Activated T-cell treated with anti-CD3 and anti-CD28 coated beads, Interleukin-2, amount 50 U/mL, for 24 hours (primary cell): Measurements from ENCODE around the gene CHI3L2.
A peak's percentile ranks its signal among the peaks of the same experiment; 100 is the strongest.

Experiments used
- DNase-seq: peaks from one replicate; pipeline ENCODE4 v3.0.0-alpha.2; 2020
- H3K27ac Mint-ChIP-seq: 2 replicates; pipeline ENCODE4 v1.8.0; 2020; ENCODE audit warnings: mild to moderate bottlenecking, mixed read lengths
- H3K27me3 Mint-ChIP-seq: 2 replicates; pipeline ENCODE4 v1.8.0; 2020; ENCODE audit warnings: mixed read lengths
- H3K36me3 Mint-ChIP-seq: 2 replicates; pipeline ENCODE4 v1.8.0; 2020; ENCODE audit warnings: low read depth, mixed read lengths
- H3K4me1 Mint-ChIP-seq: 2 replicates; pipeline ENCODE4 v1.8.0; 2020; ENCODE audit warnings: low read depth, mixed read lengths
- H3K4me3 Mint-ChIP-seq: 2 replicates; pipeline ENCODE4 v1.8.0; 2020; ENCODE audit warnings: mild to moderate bottlenecking, moderate library complexity, mixed read lengths
- H3K9me3 Mint-ChIP-seq: 2 replicates; pipeline ENCODE4 v1.8.0; 2020; ENCODE audit warnings: mixed read lengths

The CHI3L2 gene

DNA sequence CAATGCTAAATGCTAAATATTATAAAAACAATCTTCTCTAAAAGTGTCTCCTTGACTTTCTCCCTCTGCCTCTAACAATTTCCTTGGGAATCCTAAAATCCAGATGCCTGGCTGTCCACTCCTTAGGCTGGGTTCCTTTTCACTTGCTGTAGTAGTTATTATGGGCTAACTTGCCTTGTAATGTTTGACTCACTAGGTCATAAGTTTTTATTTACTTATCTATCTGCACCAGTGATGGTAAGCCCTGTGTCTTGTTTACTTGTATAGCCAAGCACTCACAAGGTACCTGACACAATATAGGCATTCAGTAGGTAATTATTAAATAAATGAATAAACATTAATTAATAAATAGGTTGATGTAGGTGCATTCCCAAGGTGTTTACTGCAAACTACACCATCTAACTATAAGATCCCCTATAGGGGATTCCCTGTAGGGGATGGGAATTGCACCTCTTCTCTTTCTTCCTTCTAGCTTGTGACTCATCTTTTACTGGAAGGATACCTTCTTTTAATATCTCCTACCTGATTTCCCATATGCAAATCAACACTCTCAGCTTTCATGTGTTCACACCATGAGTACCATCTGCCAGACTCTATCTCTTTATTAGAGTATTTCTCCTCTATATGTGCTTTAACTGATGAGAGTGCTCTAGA, 48.4 kb downstream of the CHI3L2 start:
- H3K27ac Mint-ChIP-seq, result peak overlapping the region; percentile 89
- H3K4me1 Mint-ChIP-seq, result peaks cover 53% of the 10 kb centered on the region
- no peaks in the 10 kb centered on the region for H3K36me3 Mint-ChIP-seq
- peaks cover 20% of the 10 kb centered on the region for H3K27me3 Mint-ChIP-seq
- DNase-seq, result no peak
- no peak overlapping the region for H3K4me3 Mint-ChIP-seq
- H3K9me3 Mint-ChIP-seq, result peaks cover 7% of the 10 kb centered on the region

DNA sequence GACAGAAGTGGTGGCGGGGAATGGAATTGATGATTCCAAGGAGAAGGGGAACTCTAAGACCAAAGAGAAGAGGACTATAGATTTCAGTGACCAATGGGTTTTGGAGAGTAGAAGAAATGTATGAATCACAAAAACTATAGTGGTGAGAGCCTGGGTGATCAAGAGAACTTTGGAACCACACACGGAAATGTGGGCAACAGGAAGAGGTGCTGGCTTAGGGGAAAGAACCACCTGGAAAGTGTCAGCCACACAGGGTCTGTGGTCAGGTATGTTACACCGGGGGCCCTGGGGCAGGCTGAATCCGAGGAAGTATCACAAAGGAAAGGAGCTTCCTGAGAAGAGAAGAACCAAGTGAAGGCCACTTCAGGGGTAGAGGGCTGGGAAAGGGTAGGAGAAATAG, 51.6 kb downstream of the CHI3L2 start:
- no peak overlapping the region for H3K4me3 Mint-ChIP-seq
- H3K4me1 Mint-ChIP-seq, result peaks cover 44% of the 10 kb centered on the region
- H3K27me3 Mint-ChIP-seq, result no peaks in the 10 kb centered on the region
- no peak overlapping the region for H3K27ac Mint-ChIP-seq
- H3K9me3 Mint-ChIP-seq, result peaks cover 7% of the 10 kb centered on the region
- no peak for DNase-seq
- H3K36me3 Mint-ChIP-seq, result no peaks in the 10 kb centered on the region

DNA sequence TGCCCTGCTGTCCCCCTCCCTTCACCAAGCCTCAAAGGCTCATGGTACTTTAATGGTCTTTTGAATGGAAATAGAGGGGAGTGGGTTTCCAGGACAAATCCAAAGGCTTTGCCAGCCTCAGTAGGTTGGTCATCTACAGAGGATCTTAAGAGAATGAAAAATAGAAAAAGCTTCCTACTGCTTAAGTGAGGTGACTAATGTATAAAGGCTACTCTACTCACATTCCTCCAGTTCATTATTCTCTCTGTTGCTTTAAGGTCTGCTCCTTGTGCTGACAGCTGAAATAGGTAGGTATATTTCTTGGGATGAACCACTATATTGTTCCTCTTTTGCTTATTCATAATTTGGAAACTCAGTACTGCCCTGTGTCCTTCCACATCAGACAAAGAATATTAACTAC, 52.8 kb downstream of the CHI3L2 start:
- peaks cover 32% of the 10 kb centered on the region for H3K4me1 Mint-ChIP-seq
- H3K27ac Mint-ChIP-seq, result no peak overlapping the region
- no peaks in the 10 kb centered on the region for H3K27me3 Mint-ChIP-seq
- no peaks in the 10 kb centered on the region for H3K36me3 Mint-ChIP-seq
- no peak for DNase-seq
- no peak overlapping the region for H3K4me3 Mint-ChIP-seq
- H3K9me3 Mint-ChIP-seq, result peaks cover 7% of the 10 kb centered on the region

DNA sequence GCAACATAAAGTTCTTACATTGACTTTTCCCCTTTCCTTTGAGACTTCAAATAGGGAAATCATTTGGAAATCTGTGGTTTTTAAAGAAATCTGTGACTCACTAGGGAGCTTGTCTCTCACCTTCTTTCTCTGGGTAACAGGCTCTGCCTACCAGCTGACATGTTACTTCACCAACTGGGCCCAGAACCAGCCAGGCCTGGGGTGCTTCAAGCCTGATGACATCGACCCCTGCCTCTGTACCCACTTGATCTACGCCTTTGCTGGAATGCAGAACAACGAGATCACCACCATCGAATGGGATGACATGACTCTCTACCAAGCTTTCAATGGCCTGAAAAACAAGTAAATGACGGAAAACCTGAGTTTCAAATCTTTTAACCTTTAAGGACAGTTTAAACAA, 53.9 kb downstream of the CHI3L2 start:
- Mint-ChIP-seq H3K36me3 (no peaks in the 10 kb centered on the region), H3K27me3 (no peaks in the 10 kb centered on the region), H3K27ac (no peak overlapping the region), H3K4me1 (peaks cover 23% of the 10 kb centered on the region), H3K9me3 (peaks cover 6% of the 10 kb centered on the region), H3K4me3 (no peak overlapping the region)
- DNase-seq, result no peak

DNA sequence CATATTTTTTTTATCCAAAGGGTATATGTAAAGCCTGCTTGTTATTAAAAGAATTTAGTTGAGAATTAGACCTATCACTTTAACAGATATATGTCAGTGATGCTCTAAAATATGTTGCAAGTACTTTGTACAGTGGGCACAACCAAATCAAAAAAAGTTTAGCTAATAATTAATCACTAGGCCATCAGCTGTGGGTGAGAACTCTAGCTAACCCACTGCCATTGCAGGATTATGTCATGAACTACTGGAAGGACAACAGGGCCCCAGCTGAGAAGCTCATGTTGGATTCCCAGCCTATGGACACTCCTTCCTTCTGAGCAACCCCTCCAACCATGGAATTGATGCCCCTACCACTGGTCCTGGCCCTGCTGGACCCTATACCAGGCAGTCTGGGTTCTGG, 56.3 kb downstream of the CHI3L2 start:
- Mint-ChIP-seq H3K36me3 (no peaks in the 10 kb centered on the region), H3K9me3 (peaks cover 4% of the 10 kb centered on the region), H3K4me1 (peaks cover 14% of the 10 kb centered on the region), H3K27me3 (no peaks in the 10 kb centered on the region), H3K27ac (no peak overlapping the region), H3K4me3 (no peak overlapping the region)
- no peak for DNase-seq

DNA sequence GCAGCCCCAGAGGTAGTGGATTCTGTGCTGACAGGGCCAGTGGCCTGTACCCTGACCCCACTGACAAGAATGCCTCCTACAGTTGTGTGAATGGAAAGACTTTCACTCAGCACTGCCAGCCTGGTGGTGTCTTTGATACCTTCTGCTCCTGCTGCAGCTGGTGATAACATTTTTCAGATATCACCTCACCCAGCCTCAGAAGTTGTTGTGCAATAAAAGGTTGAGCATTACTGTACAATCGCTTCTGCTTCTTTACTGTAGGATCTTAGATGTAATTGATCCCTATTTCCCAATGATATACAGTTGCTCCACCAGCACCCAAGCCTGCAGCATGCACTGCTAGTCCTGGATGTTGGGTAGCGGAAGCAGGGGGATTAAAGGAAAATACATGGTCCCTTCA, 58.4 kb downstream of the CHI3L2 start:
- H3K4me1 Mint-ChIP-seq, result no peaks in the 10 kb centered on the region
- DNase-seq, result no peak
- no peak overlapping the region for H3K4me3 Mint-ChIP-seq
- H3K36me3 Mint-ChIP-seq, result no peaks in the 10 kb centered on the region
- H3K27me3 Mint-ChIP-seq, result no peaks in the 10 kb centered on the region
- no peaks in the 10 kb centered on the region for H3K9me3 Mint-ChIP-seq
- H3K27ac Mint-ChIP-seq, result no peak overlapping the region

DNA sequence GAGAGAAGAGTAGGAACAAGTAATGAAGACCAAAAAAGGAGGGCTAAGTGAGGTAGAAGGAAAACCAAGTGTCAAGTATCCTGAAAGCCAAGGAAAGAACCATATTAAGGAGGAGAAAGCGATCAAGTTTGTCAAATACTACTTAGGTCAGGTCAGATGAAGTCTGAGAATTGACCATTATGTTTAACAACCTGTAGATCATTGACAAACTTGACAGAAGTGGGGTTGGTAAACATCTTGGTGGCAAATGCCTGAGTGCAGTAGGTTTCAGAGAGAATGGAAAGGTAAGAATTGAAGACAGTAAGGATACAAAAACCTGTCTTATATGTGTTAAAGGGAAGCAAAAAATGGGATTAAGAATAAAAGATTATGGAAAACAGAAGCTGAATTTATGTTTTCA, 59.4 kb downstream of the CHI3L2 start:
- Mint-ChIP-seq H3K4me3 (no peak overlapping the region), H3K36me3 (no peaks in the 10 kb centered on the region), H3K27ac (no peak overlapping the region), H3K9me3 (no peaks in the 10 kb centered on the region), H3K27me3 (no peaks in the 10 kb centered on the region), H3K4me1 (no peaks in the 10 kb centered on the region)
- DNase-seq, result no peak

DNA sequence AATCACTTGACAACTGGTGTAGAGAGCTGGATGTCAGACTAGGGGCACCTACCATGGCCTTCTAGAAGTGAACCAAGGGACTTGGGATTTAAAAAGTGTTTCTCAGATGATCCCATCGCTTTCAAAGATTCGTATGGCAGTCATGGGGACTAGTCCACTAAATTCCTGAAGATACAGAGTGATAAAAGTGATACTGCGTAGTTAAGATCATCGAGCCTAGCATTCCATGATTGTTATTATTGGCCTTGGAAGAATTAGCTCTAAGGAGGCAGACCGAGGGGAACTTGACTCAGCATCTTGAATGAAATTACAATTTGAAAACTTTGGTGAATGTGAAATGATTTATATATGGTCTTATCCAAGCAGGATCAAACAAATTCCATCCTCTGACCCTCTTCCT, 61.9 kb downstream of the CHI3L2 start:
- H3K36me3 Mint-ChIP-seq, result no peaks in the 10 kb centered on the region
- H3K27me3 Mint-ChIP-seq, result no peaks in the 10 kb centered on the region
- H3K4me1 Mint-ChIP-seq, result peaks cover 4% of the 10 kb centered on the region
- no peak for DNase-seq
- H3K9me3 Mint-ChIP-seq, result no peaks in the 10 kb centered on the region
- no peak overlapping the region for H3K27ac Mint-ChIP-seq
- no peak overlapping the region for H3K4me3 Mint-ChIP-seq

DNA sequence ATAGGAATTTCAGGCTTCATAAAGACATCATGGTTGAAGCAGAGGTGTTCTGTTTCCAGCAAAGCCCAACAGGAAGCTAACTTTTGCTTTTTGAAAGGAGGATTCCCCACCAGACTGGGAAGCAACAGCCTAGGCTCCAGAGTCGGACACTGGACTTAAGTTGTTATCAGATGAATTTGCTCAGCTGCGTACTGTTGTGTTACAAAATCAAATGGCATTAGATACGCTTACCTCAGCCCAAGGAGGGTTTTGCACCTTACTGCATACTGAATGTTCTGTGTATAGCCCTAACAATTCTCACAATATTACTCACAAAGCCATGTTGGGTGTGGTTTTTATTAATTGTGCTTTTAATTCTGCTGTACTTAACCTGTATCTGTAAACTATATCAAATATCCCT, 62.6 kb downstream of the CHI3L2 start:
- Mint-ChIP-seq H3K4me1 (peaks cover 11% of the 10 kb centered on the region), H3K36me3 (no peaks in the 10 kb centered on the region)

DNA sequence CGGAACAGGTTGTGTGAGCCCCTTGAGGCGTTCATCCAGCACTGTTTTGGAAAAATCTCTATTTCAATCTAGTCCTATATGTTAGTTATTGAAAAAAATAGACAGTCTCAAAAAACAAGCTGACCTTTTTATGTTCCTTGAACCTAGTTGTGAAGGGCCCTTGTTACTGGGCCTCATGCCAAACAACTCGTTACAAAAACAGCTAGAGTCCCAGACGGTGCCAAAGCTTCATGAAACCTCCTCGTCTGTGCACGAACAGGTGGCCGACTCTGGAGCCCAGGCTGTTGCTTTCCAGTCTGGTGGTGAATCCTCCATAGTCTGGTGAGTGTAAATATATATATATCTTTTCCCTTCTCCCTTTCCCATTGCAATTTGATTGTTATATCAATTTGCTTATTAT, 63.1 kb downstream of the CHI3L2 start, which contains the start of gene CHIA:
CHIA (plus strand) TSS at position 222 of the 400 bp plus-strand sequence. CDS start 19,617 bp downstream, outside the sequence.
- peaks cover 11% of the 10 kb centered on the region for H3K4me1 Mint-ChIP-seq
- H3K27me3 Mint-ChIP-seq, result no peaks in the 10 kb centered on the region
- H3K4me3 Mint-ChIP-seq, result no peak within 1 kb of the TSS
- H3K36me3 Mint-ChIP-seq, result no peaks in the 10 kb centered on the region
- H3K27ac Mint-ChIP-seq, result no peak within 1 kb of the TSS
- no peak for DNase-seq
- H3K9me3 Mint-ChIP-seq, result no peaks in the 10 kb centered on the region

More for the DNA sequence above, 62.6 kb downstream of the CHI3L2 start:
- DNase-seq, result no peak
- H3K9me3 Mint-ChIP-seq, result no peaks in the 10 kb centered on the region
- no peak overlapping the region for H3K27ac Mint-ChIP-seq
- H3K27me3 Mint-ChIP-seq, result no peaks in the 10 kb centered on the region
- no peak overlapping the region for H3K4me3 Mint-ChIP-seq
